Nephron progenitor cell (in vitro differentiated cells): ENCODE data around the gene CYP4A11.
"Not testable (repeated sequence)": the region's sequence is repeated elsewhere in the genome, so short reads cannot be mapped to it uniquely, and the experiment has no call there.

ENCODE experiments used
- DNase-seq: peaks from one replicate; pipeline ENCODE4 v3.0.0; 2021
- H3K27ac Mint-ChIP-seq: 2 replicates; pipeline ENCODE4 v1.8.0; 2021; ENCODE audit warnings: mild to moderate bottlenecking, moderate library complexity, mixed read lengths
- H3K27me3 Mint-ChIP-seq: 2 replicates; pipeline ENCODE4 v1.8.0; 2021; ENCODE audit warnings: mild to moderate bottlenecking, low read depth, mixed read lengths; ENCODE audit not compliant: poor library complexity
- H3K36me3 Mint-ChIP-seq: 2 replicates; pipeline ENCODE4 v1.8.0; 2021; ENCODE audit warnings: low read depth, mixed read lengths
- H3K4me1 Mint-ChIP-seq: 2 replicates; pipeline ENCODE4 v1.8.0; 2021; ENCODE audit warnings: mixed read lengths
- H3K4me3 Mint-ChIP-seq: 2 replicates; pipeline ENCODE4 v1.8.0; 2021; ENCODE audit warnings: mild to moderate bottlenecking, moderate library complexity, mixed read lengths
- H3K9me3 Mint-ChIP-seq: 2 replicates; pipeline ENCODE4 v1.8.0; 2021; ENCODE audit warnings: mild to moderate bottlenecking, moderate library complexity, mixed read lengths
- TF ChIP-seq, protein P1 (sequence below): fragments of 200-600 bp; sonication (generic); IDR thresholded peaks from 2 replicates; pipeline ENCODE4 v1.5.0; 2021; ENCODE audit warnings: antibody characterized with exemption

CYP4A11 gene

DNA sequence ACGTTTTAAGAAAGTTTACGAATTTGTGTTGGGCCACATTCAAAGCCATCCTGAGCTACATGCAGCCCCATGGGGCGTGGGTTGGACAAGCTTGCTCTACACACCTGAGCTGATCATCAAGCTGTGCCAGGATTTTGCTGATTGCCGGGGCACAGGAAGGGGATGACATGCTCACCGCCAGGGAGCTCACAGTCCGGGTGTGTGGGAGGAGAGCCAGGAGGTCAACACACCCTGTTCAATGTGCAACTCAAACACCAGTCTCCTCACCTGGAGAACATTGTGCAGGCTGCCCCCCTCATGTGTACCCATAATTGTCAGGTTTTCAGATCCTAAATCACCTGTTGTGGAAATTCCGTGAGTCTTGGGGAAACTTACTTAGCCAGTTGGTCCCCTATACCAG is 969 bp downstream of the CYP4A11 start:
- no peak for DNase-seq
- no peak overlapping the region for H3K27ac Mint-ChIP-seq
- peaks cover 4% of the 10 kb centered on the region for H3K9me3 Mint-ChIP-seq
- H3K36me3 Mint-ChIP-seq = no peaks in the 10 kb centered on the region
- H3K27me3 Mint-ChIP-seq = peaks cover 31% of the 10 kb centered on the region
- no peaks in the 10 kb centered on the region for H3K4me1 Mint-ChIP-seq
- no peak overlapping the region for H3K4me3 Mint-ChIP-seq
- TF ChIP-seq, protein P1, sequence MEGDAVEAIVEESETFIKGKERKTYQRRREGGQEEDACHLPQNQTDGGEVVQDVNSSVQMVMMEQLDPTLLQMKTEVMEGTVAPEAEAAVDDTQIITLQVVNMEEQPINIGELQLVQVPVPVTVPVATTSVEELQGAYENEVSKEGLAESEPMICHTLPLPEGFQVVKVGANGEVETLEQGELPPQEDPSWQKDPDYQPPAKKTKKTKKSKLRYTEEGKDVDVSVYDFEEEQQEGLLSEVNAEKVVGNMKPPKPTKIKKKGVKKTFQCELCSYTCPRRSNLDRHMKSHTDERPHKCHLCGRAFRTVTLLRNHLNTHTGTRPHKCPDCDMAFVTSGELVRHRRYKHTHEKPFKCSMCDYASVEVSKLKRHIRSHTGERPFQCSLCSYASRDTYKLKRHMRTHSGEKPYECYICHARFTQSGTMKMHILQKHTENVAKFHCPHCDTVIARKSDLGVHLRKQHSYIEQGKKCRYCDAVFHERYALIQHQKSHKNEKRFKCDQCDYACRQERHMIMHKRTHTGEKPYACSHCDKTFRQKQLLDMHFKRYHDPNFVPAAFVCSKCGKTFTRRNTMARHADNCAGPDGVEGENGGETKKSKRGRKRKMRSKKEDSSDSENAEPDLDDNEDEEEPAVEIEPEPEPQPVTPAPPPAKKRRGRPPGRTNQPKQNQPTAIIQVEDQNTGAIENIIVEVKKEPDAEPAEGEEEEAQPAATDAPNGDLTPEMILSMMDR = no peak

DNA sequence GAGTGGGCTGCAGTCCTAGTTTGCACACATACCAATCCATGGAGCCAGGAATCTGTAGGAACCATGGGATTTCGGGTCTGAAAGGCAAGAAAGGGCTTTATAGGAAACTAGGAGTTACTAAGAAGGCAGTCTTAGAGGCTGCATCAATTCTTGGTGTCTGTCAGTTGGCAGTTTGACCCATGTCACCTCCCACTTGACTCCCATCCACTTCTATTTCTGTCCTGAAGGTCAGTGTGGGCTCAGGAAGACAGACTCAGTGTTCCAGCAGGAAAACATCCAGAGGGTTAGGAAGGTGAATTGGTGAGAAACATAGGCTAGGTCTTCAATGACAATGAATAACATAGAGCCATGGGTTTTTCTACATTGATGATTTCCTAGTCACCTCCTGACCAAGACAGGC is 4.0 kb downstream of the CYP4A11 start:
- Mint-ChIP-seq H3K27me3 (peaks cover 27% of the 10 kb centered on the region), H3K27ac (no peak overlapping the region), H3K4me3 (no peak overlapping the region), H3K4me1 (no peaks in the 10 kb centered on the region), H3K36me3 (no peaks in the 10 kb centered on the region), H3K9me3 (no peaks in the 10 kb centered on the region)
- DNase-seq = no peak
- TF ChIP-seq, protein P1 = no peak

DNA sequence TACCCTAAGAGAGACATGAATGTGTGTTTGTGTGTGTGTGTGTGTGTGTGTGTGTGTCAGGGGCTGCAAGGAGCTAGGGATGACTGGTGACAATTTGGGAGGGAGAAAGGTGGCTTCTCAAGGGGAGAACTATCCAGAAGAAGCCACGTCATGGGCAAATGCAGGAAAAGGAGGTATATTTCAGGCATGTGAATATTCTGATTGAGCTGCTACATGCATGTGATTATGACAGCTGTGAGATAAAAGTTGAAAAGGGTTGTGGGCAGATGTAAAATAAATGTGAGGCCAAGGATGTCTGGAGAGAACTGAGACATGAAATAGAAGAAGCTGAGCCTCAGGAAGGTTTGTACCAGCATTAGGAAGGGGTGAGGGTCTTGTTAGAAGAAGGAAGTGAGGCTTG is 4.5 kb downstream of the CYP4A11 start:
- TF ChIP-seq, protein P1 = no peak
- H3K36me3 Mint-ChIP-seq = no peaks in the 10 kb centered on the region
- no peak for DNase-seq
- H3K27me3 Mint-ChIP-seq = peaks cover 23% of the 10 kb centered on the region
- no peak overlapping the region for H3K27ac Mint-ChIP-seq
- no peaks in the 10 kb centered on the region for H3K4me1 Mint-ChIP-seq
- H3K4me3 Mint-ChIP-seq = no peak overlapping the region
- H3K9me3 Mint-ChIP-seq = no peaks in the 10 kb centered on the region

DNA sequence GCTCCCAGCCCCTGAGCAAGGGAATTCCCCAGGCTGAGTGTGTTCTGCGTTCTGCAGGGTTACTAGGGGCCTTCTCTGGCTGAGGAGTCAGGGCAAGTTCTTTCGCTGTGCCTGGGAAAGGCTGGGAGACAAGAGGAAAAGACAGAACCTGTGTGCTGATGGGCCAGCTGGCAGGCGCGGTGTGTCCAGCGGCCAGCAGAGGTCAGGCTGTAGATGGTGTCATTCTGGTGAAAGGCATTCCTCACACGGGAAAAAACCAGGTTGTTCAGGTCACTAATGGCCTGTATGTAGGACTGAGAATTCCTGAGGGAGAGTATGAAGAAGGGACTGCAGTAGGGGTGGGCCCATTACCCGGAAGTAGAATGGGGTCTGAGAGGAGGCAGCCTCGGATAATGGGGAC is 6.4 kb downstream of the CYP4A11 start:
- TF ChIP-seq, protein P1 = peak; percentile 45
- H3K27ac Mint-ChIP-seq, H3K9me3 Mint-ChIP-seq, H3K4me1 Mint-ChIP-seq, H3K36me3 Mint-ChIP-seq, H3K4me3 Mint-ChIP-seq: not testable (repeated sequence)
- DNase-seq = peak; percentile 14
- peaks cover 24% of the 10 kb centered on the region for H3K27me3 Mint-ChIP-seq

DNA sequence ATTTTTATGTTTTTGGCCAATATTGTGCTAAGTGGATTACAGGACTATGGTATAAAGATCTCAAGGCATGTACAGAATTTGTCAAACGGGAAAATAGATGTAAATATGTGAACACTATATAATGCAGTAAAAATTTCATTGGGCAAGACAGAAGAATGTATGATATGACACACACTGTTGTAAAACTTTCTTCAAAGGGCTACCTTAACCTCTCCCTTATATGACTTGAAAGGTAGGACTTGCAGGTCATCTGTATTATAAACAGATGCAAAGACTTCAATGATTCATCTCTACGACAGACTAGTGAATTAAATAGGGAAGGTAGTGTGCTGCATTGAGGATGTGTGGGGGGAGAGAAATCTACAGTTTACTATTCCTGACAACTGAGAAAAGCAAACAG is 9.3 kb downstream of the CYP4A11 start:
- H3K4me3 Mint-ChIP-seq, DNase-seq, H3K27ac Mint-ChIP-seq, H3K9me3 Mint-ChIP-seq, H3K36me3 Mint-ChIP-seq: not testable (repeated sequence)
- peaks cover 16% of the 10 kb centered on the region for H3K4me1 Mint-ChIP-seq
- H3K27me3 Mint-ChIP-seq = peaks cover 17% of the 10 kb centered on the region

DNA sequence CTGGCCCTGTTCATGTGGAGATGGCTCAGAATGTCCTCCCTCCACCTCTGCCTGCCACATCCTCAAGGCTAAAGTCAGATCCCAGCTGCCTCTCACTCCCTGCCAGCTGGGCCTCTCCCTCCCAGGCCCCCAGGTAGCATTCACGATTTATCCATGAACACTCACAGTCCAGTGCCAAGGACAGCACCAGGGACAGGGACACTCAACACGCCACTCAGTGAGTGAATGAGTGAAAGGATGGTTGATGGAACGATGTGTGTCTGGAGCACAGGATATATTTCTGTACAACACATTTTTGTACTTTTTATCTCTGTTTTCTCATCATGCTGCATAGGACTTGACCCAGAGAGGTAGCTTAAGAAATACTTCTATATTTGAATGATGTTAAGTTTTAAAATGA is 10.1 kb downstream of the CYP4A11 start:
- Mint-ChIP-seq H3K9me3 (no peaks in the 10 kb centered on the region), H3K36me3 (no peaks in the 10 kb centered on the region), H3K27me3 (peaks cover 16% of the 10 kb centered on the region), H3K27ac (no peak overlapping the region), H3K4me3 (no peak overlapping the region), H3K4me1 (peaks cover 16% of the 10 kb centered on the region)
- DNase-seq = no peak
- TF ChIP-seq, protein P1 = no peak
